ENCODE results near the gene PGF. TPM values are rescaled to one million over a fixed set of nuclear protein-coding genes. Genes with fewer than 3 reads are reported as not detected.
"Not testable (repeated sequence)": the region's sequence is repeated elsewhere in the genome, so short reads cannot be mapped to it uniquely, and the experiment has no call there.

Gene PGF
- total RNA-seq, 4 donors from 2014 or later = 7.3 to 28.1 (median 10.8) TPM

DNA sequence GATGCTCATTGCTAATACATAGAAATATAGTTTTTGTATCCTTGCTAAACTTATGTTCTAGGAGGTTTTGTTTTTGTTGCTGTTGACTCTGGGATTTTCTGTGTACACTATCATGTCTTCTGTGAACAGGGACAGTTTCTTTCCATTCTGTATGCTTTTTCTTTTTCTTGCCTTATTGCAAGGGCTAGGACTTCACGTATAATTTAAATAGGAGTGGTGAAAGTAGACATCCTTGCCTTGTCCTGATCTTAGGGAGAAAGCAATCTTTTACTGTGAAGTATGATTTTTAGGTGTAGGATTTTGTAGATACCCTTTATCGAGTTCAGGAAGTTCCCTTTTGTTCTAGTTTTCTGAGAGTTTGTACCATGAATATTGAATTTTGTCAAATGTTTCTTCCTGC is 45.9 kb upstream of the PGF start:
- no peaks in the 10 kb centered on the region for H3K9me3 ChIP-seq
- H3K36me3 ChIP-seq = peaks cover 0 to 12% (median 0%) of the 10 kb centered on the region in 3 donors
- H3K27ac ChIP-seq = no peak overlapping the region
- no peak overlapping the region for H3K4me3 ChIP-seq
- H3K4me1 ChIP-seq = peaks cover 0 to 10% (median 0%) of the 10 kb centered on the region in 4 donors
- TF ChIP-seq, protein P1, sequence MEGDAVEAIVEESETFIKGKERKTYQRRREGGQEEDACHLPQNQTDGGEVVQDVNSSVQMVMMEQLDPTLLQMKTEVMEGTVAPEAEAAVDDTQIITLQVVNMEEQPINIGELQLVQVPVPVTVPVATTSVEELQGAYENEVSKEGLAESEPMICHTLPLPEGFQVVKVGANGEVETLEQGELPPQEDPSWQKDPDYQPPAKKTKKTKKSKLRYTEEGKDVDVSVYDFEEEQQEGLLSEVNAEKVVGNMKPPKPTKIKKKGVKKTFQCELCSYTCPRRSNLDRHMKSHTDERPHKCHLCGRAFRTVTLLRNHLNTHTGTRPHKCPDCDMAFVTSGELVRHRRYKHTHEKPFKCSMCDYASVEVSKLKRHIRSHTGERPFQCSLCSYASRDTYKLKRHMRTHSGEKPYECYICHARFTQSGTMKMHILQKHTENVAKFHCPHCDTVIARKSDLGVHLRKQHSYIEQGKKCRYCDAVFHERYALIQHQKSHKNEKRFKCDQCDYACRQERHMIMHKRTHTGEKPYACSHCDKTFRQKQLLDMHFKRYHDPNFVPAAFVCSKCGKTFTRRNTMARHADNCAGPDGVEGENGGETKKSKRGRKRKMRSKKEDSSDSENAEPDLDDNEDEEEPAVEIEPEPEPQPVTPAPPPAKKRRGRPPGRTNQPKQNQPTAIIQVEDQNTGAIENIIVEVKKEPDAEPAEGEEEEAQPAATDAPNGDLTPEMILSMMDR (IDR thresholded peaks at IDR 0.05) = no peak
- TF ChIP-seq POLR2A (IDR thresholded peaks at IDR 0.05) = no peak
- no peak for DNase-seq
- no peaks in the 10 kb centered on the region for H3K27me3 ChIP-seq

DNA sequence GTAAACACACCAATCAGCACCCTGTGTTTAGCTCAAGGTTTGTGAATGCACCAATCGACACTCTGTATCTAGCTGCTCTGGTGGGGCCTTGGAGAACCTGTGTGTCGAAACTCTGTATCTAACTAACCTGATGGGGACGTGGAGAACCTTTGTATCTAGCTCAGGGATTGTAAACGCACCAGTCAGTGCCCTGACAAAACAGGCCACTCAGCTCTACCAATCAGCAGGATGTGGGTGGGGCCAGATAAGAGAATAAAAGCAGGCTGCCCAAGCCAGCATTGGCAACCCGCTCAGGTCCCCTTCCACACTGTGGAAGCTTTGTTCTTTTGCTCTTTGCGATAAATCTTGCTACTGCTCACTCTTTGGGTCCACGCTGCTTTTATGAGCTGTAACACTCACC is 40.4 kb upstream of the PGF start:
- not testable (repeated sequence) for H3K36me3 ChIP-seq, H3K27me3 ChIP-seq, H3K4me1 ChIP-seq, H3K27ac ChIP-seq, H3K4me3 ChIP-seq, DNase-seq, H3K9me3 ChIP-seq

DNA sequence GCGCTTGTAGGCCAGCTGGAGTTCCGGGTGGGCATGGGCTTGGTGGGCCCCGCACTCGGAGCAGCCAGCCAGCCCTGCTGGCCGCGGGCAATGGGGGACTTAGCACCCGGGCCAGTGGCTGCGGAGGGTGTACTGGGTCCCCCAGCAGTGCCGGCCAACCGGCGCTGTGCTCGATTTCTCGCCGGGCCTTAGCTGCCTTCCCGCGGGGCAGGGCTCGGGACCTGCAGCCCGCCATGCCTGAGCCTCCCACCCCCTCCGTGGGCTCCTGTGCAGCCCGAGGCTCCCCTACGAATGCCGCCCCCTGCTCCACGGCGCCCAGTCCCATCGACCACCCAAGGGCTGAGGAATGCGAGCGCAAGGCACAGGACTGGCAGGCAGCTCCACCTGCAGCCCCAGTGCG is 38.8 kb upstream of the PGF start:
- not testable (repeated sequence) for H3K36me3 ChIP-seq

DNA sequence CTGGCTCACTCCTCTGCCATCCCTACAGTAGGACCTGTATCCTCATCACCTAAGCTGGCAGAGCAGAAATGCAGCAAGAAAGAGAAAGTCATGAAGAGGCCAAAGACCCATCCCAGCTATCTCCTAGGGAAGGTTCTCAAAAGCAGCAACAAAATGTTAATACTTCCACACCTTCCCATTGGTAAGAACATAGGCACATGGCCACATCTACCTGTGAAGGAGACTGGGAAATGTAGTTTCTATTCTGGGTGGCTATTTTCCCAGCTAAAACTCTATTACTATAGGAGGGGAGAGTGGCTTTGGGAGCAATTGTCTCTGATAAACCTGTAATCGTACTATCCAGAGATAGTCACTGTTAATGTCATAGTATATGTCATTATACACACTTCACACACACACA is 33.6 kb upstream of the PGF start:
- Histone ChIP-seq H3K27me3 (no peaks in the 10 kb centered on the region), H3K4me3 (no peak overlapping the region), H3K9me3 (no peaks in the 10 kb centered on the region), H3K4me1 (no peaks in the 10 kb centered on the region), H3K27ac (no peak overlapping the region), H3K36me3 (no peaks in the 10 kb centered on the region)
- no peak for DNase-seq
- TF ChIP-seq, protein P1 (IDR thresholded peaks at IDR 0.05) = no peak
- no peak for TF ChIP-seq POLR2A (IDR thresholded peaks at IDR 0.05)

More for the DNA sequence above, 38.8 kb upstream of the PGF start:
- DNase-seq, H3K27me3 ChIP-seq, H3K4me3 ChIP-seq, H3K4me1 ChIP-seq, H3K9me3 ChIP-seq, H3K27ac ChIP-seq: not testable (repeated sequence)

DNA sequence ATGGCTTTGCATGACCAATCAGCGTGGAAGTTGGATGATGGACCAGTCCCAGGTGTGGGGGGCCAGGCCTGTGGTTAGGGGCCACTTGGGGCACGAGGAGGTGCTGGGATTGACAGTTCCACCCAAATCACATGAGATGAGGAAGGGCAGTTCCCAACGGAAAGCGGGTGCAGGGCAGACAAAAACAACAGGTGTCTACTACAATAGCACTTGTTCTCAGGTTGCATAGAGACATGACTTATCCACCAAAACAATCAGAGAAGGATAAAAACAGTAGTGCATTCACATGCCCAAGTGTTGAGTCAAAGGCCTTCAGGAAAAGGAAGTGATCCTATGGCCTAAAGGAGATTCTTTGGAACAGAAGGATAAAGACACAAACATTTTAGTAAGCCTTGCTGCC is 32.7 kb upstream of the PGF start:
- TF ChIP-seq, protein P1 (IDR thresholded peaks at IDR 0.05) = no peak
- no peak for TF ChIP-seq POLR2A (IDR thresholded peaks at IDR 0.05)
- H3K36me3 ChIP-seq = no peaks in the 10 kb centered on the region
- H3K9me3 ChIP-seq = no peaks in the 10 kb centered on the region
- peak in 1 of 3 donors; percentile 40 for DNase-seq
- H3K27me3 ChIP-seq = no peaks in the 10 kb centered on the region
- no peak overlapping the region for H3K27ac ChIP-seq
- H3K4me3 ChIP-seq = no peak overlapping the region
- H3K4me1 ChIP-seq = no peaks in the 10 kb centered on the region

DNA sequence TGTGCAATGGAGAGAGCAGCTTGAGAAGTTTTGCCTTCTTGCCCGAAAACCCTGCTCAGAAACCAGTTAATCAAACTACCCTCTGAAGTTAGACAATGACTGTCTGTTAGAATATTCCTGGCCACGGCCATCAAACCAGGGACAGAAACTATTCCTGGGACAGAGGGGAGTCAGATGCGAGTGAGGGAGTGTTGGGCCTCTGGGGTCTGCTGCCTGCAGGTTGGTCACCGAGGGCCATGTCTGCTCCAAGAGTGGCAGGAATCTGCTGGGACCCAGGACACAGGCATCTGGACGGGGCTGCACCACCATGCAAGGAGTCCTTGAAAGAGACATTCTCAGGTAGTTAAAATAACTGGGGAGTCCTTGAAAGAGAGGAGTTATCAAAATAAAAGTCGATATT is 30.4 kb upstream of the PGF start:
- Histone ChIP-seq H3K27ac (no peak overlapping the region), H3K4me3 (no peak overlapping the region), H3K9me3 (no peaks in the 10 kb centered on the region), H3K27me3 (no peaks in the 10 kb centered on the region), H3K4me1 (no peaks in the 10 kb centered on the region), H3K36me3 (no peaks in the 10 kb centered on the region)
- peak in 1 of 3 donors; percentile 13 for DNase-seq
- TF ChIP-seq POLR2A (IDR thresholded peaks at IDR 0.05) = no peak
- TF ChIP-seq, protein P1 (IDR thresholded peaks at IDR 0.05) = no peak

DNA sequence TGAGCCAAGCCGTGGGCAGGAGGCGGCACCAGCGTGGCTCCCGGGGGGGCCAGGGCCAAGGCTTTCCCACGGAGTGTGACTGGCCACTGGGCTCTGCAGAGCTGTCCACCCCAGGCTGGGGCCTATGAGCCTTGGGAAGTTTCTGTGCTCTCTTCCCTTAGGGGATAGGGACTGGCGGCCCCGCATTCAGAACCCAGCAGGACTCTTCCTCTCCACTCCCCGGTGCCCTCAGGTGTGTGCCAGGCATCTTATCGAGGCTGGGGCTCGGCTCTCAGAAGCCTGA is 29.6 kb upstream of the PGF start:
- DNase-seq = peak in 1 of 3 donors; percentile 40
- TF ChIP-seq, protein P1 (IDR thresholded peaks at IDR 0.05) = no peak
- TF ChIP-seq POLR2A (IDR thresholded peaks at IDR 0.05) = no peak
- H3K27ac ChIP-seq = no peak overlapping the region
- H3K9me3 ChIP-seq = no peaks in the 10 kb centered on the region
- H3K36me3 ChIP-seq = no peaks in the 10 kb centered on the region
- no peaks in the 10 kb centered on the region for H3K27me3 ChIP-seq
- H3K4me1 ChIP-seq = no peaks in the 10 kb centered on the region
- no peak overlapping the region for H3K4me3 ChIP-seq
